ENCODE data around the gene MEI1.

GRCh38 chr22:41793871-41794270, 94.6 kb downstream of the MEI1 start:
- TF ChIP-seq POLR2AphosphoS5 (IDR thresholded peaks at IDR 0.05) (no peak), CTCF (IDR thresholded peaks at IDR 0.05) (no peak), EP300 (IDR thresholded peaks at IDR 0.05) (no peak), POLR2A (IDR thresholded peaks at IDR 0.05) (no peak)

Data from stomach (tissue), 4 donors.